Neuron (in vitro differentiated cells): ENCODE data around the gene RALGPS1.

Experiments
- H2AFZ ChIP-seq: one replicate; pipeline ENCODE4 v1.6.1; 2013; ENCODE audit warnings: low read depth, mild to moderate bottlenecking, inconsistent platforms, low read length, moderate library complexity
- H3K27me3 ChIP-seq: one replicate; pipeline ENCODE4 v1.6.1; 2013; ENCODE audit warnings: low read length; ENCODE audit not compliant: insufficient read depth
- H3K36me3 ChIP-seq: one replicate; pipeline ENCODE4 v1.6.1; 2013; ENCODE audit warnings: low read length; ENCODE audit not compliant: insufficient read depth
- H3K4me1 ChIP-seq: one replicate; pipeline ENCODE4 v1.6.1; 2013; ENCODE audit warnings: low read length; ENCODE audit not compliant: insufficient read depth
- H3K4me3 ChIP-seq: 2 replicates; pipeline ENCODE4 v1.5.1; 2013; ENCODE audit warnings: mild to moderate bottlenecking, low read length, moderate library complexity
- H3K9me3 ChIP-seq: one replicate; pipeline ENCODE4 v1.6.1; 2013; ENCODE audit warnings: low read length

Gene RALGPS1

DNA sequence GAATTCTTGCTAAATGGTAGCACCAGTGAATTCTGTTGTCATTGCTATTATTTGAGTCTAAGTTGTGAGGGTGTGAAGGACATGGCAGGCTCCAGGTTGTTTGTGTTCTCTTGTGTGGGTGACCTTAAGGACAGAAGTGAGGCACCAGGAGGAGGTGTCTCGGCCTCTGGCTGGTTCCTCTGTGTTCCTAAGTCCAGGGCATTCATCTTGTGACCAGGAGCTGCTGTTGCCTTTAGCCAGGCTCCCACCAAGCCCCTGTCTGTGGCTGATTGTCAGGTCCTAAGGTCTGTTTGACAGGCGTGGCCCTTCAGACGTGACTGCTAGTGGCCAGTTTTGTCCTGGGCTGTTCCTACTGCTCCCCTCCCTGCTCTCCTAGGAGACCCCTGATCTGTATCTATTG, 118.5 kb downstream of the RALGPS1 start:
- H2AFZ ChIP-seq, result no peak overlapping the region
- no peaks in the 10 kb centered on the region for H3K9me3 ChIP-seq
- no peaks in the 10 kb centered on the region for H3K36me3 ChIP-seq
- no peaks in the 10 kb centered on the region for H3K4me1 ChIP-seq
- H3K4me3 ChIP-seq, result no peak overlapping the region
- no peaks in the 10 kb centered on the region for H3K27me3 ChIP-seq

DNA sequence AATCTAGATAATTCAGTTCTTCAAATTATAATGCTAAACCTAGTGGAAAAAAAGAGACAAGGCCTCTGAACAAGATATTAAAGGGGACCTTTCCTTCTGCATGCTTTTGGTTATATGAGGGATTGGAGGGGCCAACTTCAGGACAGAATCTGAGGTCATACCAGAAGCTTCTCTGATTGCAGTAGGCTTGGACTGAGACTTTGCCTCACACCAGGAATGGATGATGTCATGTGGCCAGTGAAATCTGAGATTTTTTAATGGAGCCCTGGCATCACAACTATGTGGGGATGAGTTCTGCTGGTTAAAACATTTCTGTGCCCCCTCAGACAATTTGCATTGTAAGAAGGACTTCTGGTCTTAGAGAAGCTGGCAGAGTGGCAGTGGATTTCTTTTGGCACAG, 119.2 kb downstream of the RALGPS1 start:
- no peak overlapping the region for H2AFZ ChIP-seq
- H3K9me3 ChIP-seq, result no peaks in the 10 kb centered on the region
- no peak overlapping the region for H3K4me3 ChIP-seq
- H3K27me3 ChIP-seq, result no peaks in the 10 kb centered on the region
- H3K4me1 ChIP-seq, result no peaks in the 10 kb centered on the region
- no peaks in the 10 kb centered on the region for H3K36me3 ChIP-seq

DNA sequence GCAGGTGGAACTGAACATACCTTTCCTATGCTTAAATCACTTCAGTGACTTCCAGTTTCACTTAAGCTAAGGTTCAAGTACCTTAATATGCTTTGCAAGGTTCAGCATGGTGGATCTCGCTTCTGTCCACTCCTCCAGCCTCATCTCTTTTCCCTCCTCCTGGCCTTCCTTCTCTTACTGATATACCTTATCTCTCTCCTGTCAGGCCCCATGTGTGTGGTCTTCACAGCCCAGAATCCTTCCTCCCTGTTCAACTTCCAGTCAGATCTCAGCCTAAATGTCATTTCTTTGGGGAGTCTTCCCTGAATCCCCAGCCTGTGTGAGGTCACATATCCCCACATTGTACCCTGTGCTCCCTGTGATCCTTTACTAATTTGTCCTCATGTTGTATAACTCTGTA, 120.1 kb downstream of the RALGPS1 start:
- no peaks in the 10 kb centered on the region for H3K4me1 ChIP-seq
- H3K4me3 ChIP-seq, result no peak overlapping the region
- no peaks in the 10 kb centered on the region for H3K27me3 ChIP-seq
- no peaks in the 10 kb centered on the region for H3K36me3 ChIP-seq
- H3K9me3 ChIP-seq, result no peaks in the 10 kb centered on the region
- no peak overlapping the region for H2AFZ ChIP-seq

DNA sequence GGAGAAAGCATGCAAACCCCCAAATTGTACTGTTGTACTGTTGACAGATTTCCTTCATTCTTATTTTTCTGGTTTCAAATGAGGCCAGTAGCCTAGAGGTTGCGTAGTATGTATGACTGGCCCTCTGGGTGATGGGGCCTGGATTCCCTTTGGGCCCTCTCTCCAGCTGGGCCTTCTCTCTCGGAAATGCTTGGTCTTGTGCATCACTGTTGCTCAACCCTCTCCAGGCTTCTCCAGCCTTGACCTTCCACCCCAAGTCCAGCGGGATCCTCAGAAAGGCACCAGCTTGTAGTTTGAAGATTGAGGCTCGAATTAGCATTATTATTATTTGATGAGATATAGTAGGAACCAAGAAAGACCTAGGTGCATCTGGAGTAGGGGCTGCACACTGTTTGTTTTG, 120.8 kb downstream of the RALGPS1 start:
- Histone ChIP-seq H3K9me3 (no peaks in the 10 kb centered on the region), H3K4me3 (no peak overlapping the region), H3K27me3 (no peaks in the 10 kb centered on the region), H2AFZ (no peak overlapping the region), H3K4me1 (no peaks in the 10 kb centered on the region), H3K36me3 (no peaks in the 10 kb centered on the region)

DNA sequence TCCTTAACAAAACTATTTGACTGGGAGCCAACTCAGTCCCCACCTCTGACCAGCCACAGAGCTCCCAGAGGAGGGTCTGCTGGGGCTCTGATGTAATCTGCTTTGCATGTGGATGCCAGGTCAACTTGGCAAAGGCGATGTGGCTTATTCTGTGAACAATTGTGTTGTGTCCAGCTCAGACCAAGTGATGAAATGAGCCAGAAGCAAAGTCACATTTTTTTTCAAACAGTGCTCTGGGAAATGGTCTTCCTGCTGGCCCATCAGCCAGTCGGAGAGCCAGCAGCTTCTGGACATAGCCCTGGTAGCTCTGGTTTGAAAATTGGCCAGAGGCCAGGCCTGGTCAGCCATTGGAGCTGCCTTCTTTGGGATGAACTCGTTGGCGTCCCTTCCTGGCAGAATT, 121.4 kb downstream of the RALGPS1 start:
- no peak overlapping the region for H2AFZ ChIP-seq
- H3K9me3 ChIP-seq, result no peaks in the 10 kb centered on the region
- H3K27me3 ChIP-seq, result no peaks in the 10 kb centered on the region
- H3K4me1 ChIP-seq, result no peaks in the 10 kb centered on the region
- no peaks in the 10 kb centered on the region for H3K36me3 ChIP-seq
- H3K4me3 ChIP-seq, result no peak overlapping the region

DNA sequence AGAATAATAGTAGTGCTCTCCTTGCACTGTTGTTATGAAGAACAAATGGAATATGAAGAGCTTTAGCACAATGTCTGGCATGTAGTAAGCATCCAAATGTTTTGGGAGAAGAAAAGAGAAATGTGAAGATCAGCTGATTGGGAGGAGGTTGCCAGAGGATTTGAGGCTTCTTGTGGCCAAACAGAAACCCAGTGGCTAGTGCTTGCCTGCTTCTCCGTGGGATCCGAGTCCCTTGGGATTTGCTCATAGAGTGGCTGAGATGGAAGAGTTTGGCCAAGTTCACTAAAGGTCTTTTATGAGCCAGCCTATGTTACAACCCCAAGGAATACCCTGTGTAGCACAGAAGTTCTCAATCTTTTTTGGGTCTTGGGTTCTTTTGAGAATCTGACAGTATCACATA, 121.9 kb downstream of the RALGPS1 start:
- Histone ChIP-seq H3K9me3 (no peaks in the 10 kb centered on the region), H3K27me3 (no peaks in the 10 kb centered on the region), H3K4me3 (no peak overlapping the region)

DNA sequence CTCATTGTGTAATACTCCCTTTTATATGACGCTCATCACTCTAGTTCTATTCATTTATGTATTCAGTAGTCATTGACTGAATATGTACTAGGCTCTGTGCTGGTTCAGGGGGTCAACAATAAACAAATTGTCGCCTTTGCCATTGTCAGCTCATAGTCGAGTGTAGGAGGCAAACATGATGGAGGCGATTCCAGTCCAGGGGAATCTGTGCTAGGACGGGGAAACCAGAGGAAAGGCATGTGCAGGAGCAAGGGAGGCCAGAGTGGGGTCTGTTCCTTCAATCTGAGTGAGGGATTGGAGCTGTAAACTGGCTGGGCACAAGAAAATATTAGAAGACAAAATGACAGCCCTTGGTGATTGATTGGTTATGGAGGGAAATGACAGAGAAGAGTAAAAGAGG, 123.9 kb downstream of the RALGPS1 start:
- no peak overlapping the region for H3K4me3 ChIP-seq
- no peaks in the 10 kb centered on the region for H3K27me3 ChIP-seq
- no peaks in the 10 kb centered on the region for H3K4me1 ChIP-seq
- H3K9me3 ChIP-seq, result no peaks in the 10 kb centered on the region
- no peaks in the 10 kb centered on the region for H3K36me3 ChIP-seq
- H2AFZ ChIP-seq, result no peak overlapping the region

More for the DNA sequence above, 121.9 kb downstream of the RALGPS1 start:
- Histone ChIP-seq H2AFZ (no peak overlapping the region), H3K4me1 (no peaks in the 10 kb centered on the region), H3K36me3 (no peaks in the 10 kb centered on the region)

DNA sequence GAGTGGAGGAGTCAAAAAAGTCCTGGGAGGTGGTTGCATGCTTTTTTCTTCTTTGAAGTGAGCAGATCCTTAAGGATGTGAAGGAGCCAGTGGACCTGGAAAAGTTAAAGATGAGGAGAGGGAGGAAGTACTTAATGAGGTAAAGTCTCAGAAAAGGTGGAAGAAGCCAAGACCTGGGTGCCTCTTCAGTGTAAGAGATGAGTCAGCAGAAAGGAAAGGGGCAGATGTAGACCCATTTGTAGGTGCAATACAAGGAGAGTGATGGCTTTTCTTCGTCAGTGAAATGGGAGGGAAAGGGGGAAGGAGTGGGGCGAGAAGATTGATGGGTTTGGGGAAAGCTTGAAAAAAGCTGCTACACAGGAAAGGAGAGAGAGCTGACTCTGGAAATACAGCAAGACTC, 124.9 kb downstream of the RALGPS1 start:
- Histone ChIP-seq H3K36me3 (no peaks in the 10 kb centered on the region), H3K4me3 (no peak overlapping the region), H2AFZ (no peak overlapping the region), H3K27me3 (no peaks in the 10 kb centered on the region), H3K9me3 (no peaks in the 10 kb centered on the region), H3K4me1 (no peaks in the 10 kb centered on the region)

DNA sequence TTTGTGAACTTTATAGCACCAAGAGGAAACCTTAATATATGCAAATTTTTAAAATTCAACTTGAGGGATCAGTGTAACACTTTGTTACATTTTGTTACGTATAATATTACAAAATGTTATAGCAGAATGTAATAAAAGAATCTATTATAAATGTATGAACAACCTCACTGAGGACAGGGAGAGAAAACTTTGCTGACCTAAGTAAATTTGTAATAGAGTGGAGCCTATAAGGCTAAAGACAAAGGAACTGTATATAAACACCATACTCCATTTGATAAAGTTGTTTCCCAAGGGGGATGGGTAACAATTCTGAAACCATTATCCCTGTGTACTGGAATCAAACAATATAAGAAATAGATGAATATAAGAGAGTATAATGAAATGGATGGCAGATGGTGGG, 130.6 kb downstream of the RALGPS1 start:
- Histone ChIP-seq H3K36me3 (no peaks in the 10 kb centered on the region), H3K4me3 (no peak overlapping the region), H3K4me1 (no peaks in the 10 kb centered on the region), H3K27me3 (no peaks in the 10 kb centered on the region), H3K9me3 (no peaks in the 10 kb centered on the region), H2AFZ (no peak overlapping the region)

DNA sequence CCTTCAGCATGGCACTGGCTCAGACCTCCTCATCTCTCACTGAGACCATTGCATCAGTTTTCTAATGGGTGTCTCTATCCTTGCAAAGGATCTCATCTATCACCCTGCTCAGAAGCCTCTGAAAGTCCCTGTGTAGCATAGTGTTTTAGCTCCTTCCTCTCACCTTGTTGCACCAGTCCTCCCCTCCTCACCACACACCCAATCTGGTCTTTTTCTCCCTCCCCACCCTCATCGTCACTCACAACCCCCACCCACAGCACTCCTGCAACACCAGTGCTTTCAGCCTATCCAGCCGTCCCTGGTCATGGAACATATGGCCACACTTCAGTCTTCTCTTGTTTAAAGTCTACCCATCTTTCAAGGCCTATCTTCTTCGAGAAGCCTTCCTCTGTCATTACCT, 133.4 kb downstream of the RALGPS1 start:
- Histone ChIP-seq H3K27me3 (no peaks in the 10 kb centered on the region), H3K4me1 (no peaks in the 10 kb centered on the region), H3K36me3 (no peaks in the 10 kb centered on the region), H2AFZ (no peak overlapping the region), H3K4me3 (no peak overlapping the region), H3K9me3 (no peaks in the 10 kb centered on the region)

DNA sequence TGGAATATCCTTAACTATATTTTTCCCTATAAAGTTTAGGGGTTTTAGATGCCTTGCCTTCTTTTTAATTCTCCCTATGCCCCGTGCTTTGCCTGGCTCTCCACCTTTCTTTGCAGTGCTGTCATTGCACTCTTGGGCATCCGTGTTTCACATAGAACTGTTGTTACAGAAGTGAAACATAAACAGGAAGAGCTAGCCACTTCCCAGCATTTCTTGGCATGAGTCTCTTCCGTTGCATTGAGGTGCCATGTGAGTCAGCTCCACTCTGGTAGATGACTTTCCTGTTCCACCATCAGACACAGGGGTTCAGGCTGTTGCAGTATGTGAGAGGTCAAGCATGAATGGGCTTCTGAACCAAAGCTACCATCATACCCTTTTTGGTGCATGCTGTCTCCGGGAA, 134.5 kb downstream of the RALGPS1 start:
- H3K9me3 ChIP-seq, result no peaks in the 10 kb centered on the region
- H3K27me3 ChIP-seq, result no peaks in the 10 kb centered on the region
- H3K4me1 ChIP-seq, result peaks cover 4% of the 10 kb centered on the region
- no peaks in the 10 kb centered on the region for H3K36me3 ChIP-seq
- no peak overlapping the region for H2AFZ ChIP-seq
- H3K4me3 ChIP-seq, result no peak overlapping the region

DNA sequence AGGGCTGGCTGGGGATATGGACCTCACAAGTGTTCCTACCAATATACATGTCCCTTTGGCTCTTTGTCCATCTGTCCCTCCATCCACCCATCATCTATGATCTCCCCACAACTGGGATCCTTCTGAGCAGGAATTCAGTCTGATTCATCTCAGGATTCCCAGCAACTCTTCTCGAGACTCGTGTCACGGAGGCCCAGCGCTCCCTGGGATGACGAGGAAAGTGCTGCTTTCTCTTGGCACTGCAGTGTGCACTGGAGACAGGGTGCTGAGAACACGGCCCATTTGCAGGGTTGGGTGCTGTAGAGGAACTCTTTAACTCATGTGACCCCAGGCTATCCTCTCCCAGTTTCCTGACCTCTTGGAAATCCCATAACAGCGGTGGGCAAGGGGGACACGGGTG, 135.0 kb downstream of the RALGPS1 start:
- Histone ChIP-seq H3K36me3 (no peaks in the 10 kb centered on the region), H3K4me3 (no peak overlapping the region), H3K9me3 (no peaks in the 10 kb centered on the region), H2AFZ (no peak overlapping the region), H3K4me1 (peaks cover 4% of the 10 kb centered on the region), H3K27me3 (no peaks in the 10 kb centered on the region)

DNA sequence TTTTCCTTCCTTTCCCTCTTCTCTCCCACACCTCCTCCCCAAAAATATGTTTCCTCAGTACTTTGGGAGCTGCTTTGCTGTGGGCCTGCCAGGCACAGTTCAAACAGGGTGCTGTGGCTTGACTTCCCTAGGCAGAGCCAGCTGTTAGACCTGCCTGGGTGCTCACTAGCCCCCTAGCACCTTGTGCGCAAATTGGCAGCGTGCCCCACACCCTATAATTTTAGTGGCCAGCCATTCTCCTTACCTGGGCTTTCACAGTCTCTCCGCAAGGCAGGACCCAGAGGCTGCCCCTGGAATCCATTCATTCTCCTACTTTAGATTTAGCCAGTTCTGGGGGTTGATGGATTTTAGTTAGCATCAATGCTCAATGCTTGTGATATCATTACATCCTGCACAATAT, 135.6 kb downstream of the RALGPS1 start:
- no peaks in the 10 kb centered on the region for H3K27me3 ChIP-seq
- H2AFZ ChIP-seq, result no peak overlapping the region
- H3K4me3 ChIP-seq, result no peak overlapping the region
- peaks cover 4% of the 10 kb centered on the region for H3K4me1 ChIP-seq
- H3K36me3 ChIP-seq, result no peaks in the 10 kb centered on the region
- H3K9me3 ChIP-seq, result no peaks in the 10 kb centered on the region

DNA sequence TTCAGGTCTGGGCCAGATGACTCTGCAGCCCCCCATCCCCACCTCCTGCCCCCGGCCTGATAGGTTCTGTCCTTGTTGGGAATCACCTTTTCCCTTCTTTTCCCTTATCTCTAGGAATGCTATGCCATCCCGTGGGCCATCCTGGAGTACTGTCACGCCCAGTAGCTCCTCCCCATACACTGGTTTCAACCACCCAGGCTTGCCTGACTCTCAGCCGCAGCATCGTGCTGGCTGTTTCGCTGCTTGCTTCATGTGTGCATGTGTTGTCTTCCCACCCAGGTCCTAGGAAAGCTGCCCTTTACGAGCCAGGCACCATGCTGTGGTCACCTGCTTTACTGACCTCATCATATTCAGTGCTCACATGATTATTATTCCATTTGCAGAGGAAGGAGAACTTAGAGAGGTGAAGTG, 136.0 kb downstream of the RALGPS1 start:
- no peaks in the 10 kb centered on the region for H3K27me3 ChIP-seq
- H3K36me3 ChIP-seq, result no peaks in the 10 kb centered on the region
- H2AFZ ChIP-seq, result no peak overlapping the region
- peaks cover 4% of the 10 kb centered on the region for H3K4me1 ChIP-seq
- H3K9me3 ChIP-seq, result no peaks in the 10 kb centered on the region
- no peak overlapping the region for H3K4me3 ChIP-seq
